Osteocyte (in vitro differentiated cells): ENCODE data around the gene APH1A. TPM values are rescaled to one million over a fixed set of nuclear protein-coding genes. Genes with fewer than 3 reads are reported as not detected.

Experiments
- DNase-seq: peaks from one replicate; pipeline ENCODE4 v3.0.0; 2021; ENCODE audit warnings: mixed read lengths; ENCODE audit not compliant: unreplicated experiment; ENCODE audit errors: extremely low spot score
- H3K27ac Mint-ChIP-seq: one replicate; pipeline ENCODE4 v1.8.0; 2021; ENCODE audit warnings: mild to moderate bottlenecking, mixed read lengths; ENCODE audit not compliant: unreplicated experiment
- H3K27me3 Mint-ChIP-seq: one replicate; pipeline ENCODE4 v1.8.0; 2021; ENCODE audit warnings: mixed read lengths; ENCODE audit not compliant: unreplicated experiment
- H3K36me3 Mint-ChIP-seq: one replicate; pipeline ENCODE4 v1.8.0; 2021; ENCODE audit warnings: mixed read lengths; ENCODE audit not compliant: unreplicated experiment
- H3K4me1 Mint-ChIP-seq: one replicate; pipeline ENCODE4 v1.8.0; 2021; ENCODE audit warnings: mixed read lengths; ENCODE audit not compliant: unreplicated experiment
- H3K4me3 Mint-ChIP-seq: one replicate; pipeline ENCODE4 v1.8.0; 2021; ENCODE audit warnings: mild to moderate bottlenecking, moderate library complexity, mixed read lengths; ENCODE audit not compliant: unreplicated experiment
- H3K9me3 Mint-ChIP-seq: one replicate; pipeline ENCODE4 v1.8.0; 2021; ENCODE audit warnings: mixed read lengths; ENCODE audit not compliant: unreplicated experiment
- total RNA-seq: library from RNA; stranded (reverse); gene quantifications from 2 replicates; pipeline ENCODE4 v1.2.1, GENCODE V29; 2021
- TF ChIP-seq, protein P1 (sequence below): fragments of 200-600 bp; sonication (generic); IDR thresholded peaks from 2 replicates; pipeline ENCODE4 v1.5.0; 2021; ENCODE audit warnings: antibody characterized with exemption, mild to moderate bottlenecking, moderate library complexity

Gene APH1A
- total RNA-seq, 1 donor from 2014 or later, result 138 TPM

GRCh38 chr1:150302338-150302737, 33.5 kb upstream of the APH1A start:
- Mint-ChIP-seq H3K36me3 (peaks cover 27% of the 10 kb centered on the region), H3K9me3 (no peaks in the 10 kb centered on the region), H3K4me3 (no peak overlapping the region), H3K27ac (no peak overlapping the region), H3K27me3 (no peaks in the 10 kb centered on the region), H3K4me1 (peaks cover 2% of the 10 kb centered on the region)
- TF ChIP-seq, protein P1, sequence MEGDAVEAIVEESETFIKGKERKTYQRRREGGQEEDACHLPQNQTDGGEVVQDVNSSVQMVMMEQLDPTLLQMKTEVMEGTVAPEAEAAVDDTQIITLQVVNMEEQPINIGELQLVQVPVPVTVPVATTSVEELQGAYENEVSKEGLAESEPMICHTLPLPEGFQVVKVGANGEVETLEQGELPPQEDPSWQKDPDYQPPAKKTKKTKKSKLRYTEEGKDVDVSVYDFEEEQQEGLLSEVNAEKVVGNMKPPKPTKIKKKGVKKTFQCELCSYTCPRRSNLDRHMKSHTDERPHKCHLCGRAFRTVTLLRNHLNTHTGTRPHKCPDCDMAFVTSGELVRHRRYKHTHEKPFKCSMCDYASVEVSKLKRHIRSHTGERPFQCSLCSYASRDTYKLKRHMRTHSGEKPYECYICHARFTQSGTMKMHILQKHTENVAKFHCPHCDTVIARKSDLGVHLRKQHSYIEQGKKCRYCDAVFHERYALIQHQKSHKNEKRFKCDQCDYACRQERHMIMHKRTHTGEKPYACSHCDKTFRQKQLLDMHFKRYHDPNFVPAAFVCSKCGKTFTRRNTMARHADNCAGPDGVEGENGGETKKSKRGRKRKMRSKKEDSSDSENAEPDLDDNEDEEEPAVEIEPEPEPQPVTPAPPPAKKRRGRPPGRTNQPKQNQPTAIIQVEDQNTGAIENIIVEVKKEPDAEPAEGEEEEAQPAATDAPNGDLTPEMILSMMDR, result no peak
- DNase-seq, result no peak

GRCh38 chr1:150299716-150300115, 30.9 kb upstream of the APH1A start:
- Mint-ChIP-seq H3K4me3 (no peak overlapping the region), H3K9me3 (no peaks in the 10 kb centered on the region), H3K27me3 (no peaks in the 10 kb centered on the region), H3K4me1 (peaks cover 14% of the 10 kb centered on the region), H3K36me3 (peaks cover 39% of the 10 kb centered on the region), H3K27ac (no peak overlapping the region)
- no peak for DNase-seq
- TF ChIP-seq, protein P1, result no peak

DNA sequence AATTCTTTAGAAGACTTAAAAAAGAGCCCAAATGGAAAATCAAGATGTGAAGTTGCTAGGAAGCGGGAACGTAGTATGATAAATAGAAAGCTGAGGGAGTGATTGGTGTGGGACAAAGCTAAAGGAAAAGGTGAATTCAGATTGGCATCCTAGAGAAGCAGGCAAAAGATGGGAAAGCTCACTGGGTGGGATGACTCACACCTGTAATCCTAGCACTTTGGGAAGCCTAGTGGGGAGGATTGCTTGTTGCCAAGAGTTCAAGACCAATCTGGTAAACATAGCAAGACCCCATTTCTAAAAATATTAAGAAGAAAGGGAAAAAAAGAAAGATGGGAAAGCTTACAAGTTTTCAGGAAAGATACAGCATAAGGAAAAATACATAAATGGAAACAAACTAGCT, 26.7 kb upstream of the APH1A start:
- Mint-ChIP-seq H3K4me3 (peak overlapping the region; percentile 4), H3K9me3 (no peaks in the 10 kb centered on the region), H3K4me1 (peaks cover 26% of the 10 kb centered on the region), H3K27me3 (no peaks in the 10 kb centered on the region), H3K27ac (peak overlapping the region; percentile 25), H3K36me3 (peaks cover 22% of the 10 kb centered on the region)
- DNase-seq, result no peak
- TF ChIP-seq, protein P1, result no peak

- DNase-seq, result peak; percentile 94
- Mint-ChIP-seq H3K9me3 (no peaks in the 10 kb centered on the region), H3K4me3 (peak within 1 kb of the TSS; percentile 90), H3K27ac (peak within 1 kb of the TSS; percentile 98), H3K4me1 (peaks cover 26% of the 10 kb centered on the region), H3K36me3 (peaks cover 15% of the 10 kb centered on the region), H3K27me3 (peaks cover 2% of the 10 kb centered on the region)
- TF ChIP-seq, protein P1, result no peak
Measured at GRCh38 chr1:150293433-150294253, 24.8 kb upstream of the APH1A start, which contains the start of gene MRPS21. MRPS21 (plus strand) TSS chr1:150293861; CDS start chr1:150294367, 506 bp downstream.

GRCh38 chr1:150288822-150289221, 20.0 kb upstream of the APH1A start:
- no peaks in the 10 kb centered on the region for H3K9me3 Mint-ChIP-seq
- DNase-seq, result no peak
- H3K4me1 Mint-ChIP-seq, result peaks cover 8% of the 10 kb centered on the region
- TF ChIP-seq, protein P1, result no peak
- no peak overlapping the region for H3K4me3 Mint-ChIP-seq
- H3K36me3 Mint-ChIP-seq, result peaks cover 11% of the 10 kb centered on the region
- H3K27me3 Mint-ChIP-seq, result peaks cover 4% of the 10 kb centered on the region
- H3K27ac Mint-ChIP-seq, result no peak overlapping the region
